GM18870 (cell line): ENCODE data around the gene ITGA1.

Source experiments
- ATAC-seq: cut with Tn5 transposase; IDR thresholded peaks from one replicate; pipeline ENCODE4 v1.9.1; 2021; ENCODE audit warnings: moderate library complexity; ENCODE audit not compliant: unreplicated experiment

ITGA1 gene

GRCh38 chr5:52771343-52772039 is 16.2 kb upstream of the ITGA1 start:
- ATAC-seq = peak; percentile 98

DNA sequence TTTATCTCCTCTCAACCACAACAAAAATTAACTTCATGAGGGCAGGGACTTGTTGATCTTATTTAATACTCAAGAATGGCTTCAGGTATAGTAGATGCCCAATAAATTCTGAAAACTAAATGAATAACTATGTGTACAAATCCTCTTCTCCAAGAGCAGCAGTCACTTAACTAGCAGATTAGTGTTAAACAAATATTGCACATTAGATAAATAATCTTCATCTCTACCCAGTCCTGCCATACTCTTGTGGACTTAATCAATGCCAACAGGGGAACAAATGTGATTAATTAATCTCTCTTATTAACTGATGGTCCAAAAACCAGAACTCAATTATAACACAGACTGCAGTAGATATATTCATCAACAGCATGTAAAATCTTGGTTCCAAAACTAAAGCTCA is 15.0 kb upstream of the ITGA1 start:
- no peak for ATAC-seq

DNA sequence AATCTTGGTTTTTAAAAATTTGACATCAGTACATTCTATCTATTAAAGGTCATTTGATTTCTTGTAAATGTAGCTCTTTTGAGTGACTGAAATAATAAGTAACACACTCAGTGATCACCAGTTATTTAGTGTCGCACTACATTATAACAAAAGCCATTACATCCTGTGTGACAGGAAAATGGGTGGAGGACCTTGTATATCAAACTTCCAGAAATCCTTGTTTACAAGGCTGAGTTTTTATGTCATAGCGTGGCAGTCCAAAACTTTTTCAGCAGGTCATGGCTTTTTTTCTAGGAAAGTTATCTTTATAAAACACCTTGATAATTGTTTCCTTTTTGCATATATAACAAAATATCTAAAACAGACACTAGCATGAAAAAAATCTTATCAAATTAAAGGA is 14.4 kb upstream of the ITGA1 start:
- no peak for ATAC-seq

- no peak for ATAC-seq
Observed at GRCh38 chr5:52774005-52774410, 13.7 kb upstream of the ITGA1 start.

GRCh38 chr5:52776116-52776515 is 11.6 kb upstream of the ITGA1 start:
- no peak for ATAC-seq

GRCh38 chr5:52777186-52777585 is 10.5 kb upstream of the ITGA1 start:
- no peak for ATAC-seq

- no peak for ATAC-seq
Observed at GRCh38 chr5:52778781-52779180, 8.9 kb upstream of the ITGA1 start.

- ATAC-seq = no peak
Observed at GRCh38 chr5:52779213-52779612, 8.5 kb upstream of the ITGA1 start.

- no peak for ATAC-seq
Observed at GRCh38 chr5:52783226-52783959, 4.3 kb upstream of the ITGA1 start.

- ATAC-seq = no peak
Observed at GRCh38 chr5:52784737-52785136, 3.0 kb upstream of the ITGA1 start.

DNA sequence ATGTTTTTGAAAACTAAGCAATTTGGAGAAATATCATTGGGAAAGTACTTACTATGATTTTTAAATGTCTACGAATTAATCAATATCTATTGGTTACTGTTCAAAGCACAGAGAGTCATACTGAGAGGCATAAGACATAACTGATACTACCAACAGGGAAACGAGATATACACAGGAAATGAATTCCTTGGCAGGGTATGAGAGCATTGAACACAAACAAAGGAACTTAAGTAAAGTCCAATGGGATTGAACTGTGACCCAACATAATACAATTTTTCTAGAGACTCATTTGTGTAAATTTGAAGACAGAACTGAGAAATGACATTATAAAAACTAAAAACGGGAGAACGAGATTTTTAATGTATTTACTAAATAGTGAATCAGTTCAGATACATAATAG is 1.3 kb upstream of the ITGA1 start:
- ATAC-seq = no peak

- ATAC-seq = no peak
Observed at GRCh38 chr5:52786949-52787599, 642 bp upstream of the ITGA1 start.

DNA sequence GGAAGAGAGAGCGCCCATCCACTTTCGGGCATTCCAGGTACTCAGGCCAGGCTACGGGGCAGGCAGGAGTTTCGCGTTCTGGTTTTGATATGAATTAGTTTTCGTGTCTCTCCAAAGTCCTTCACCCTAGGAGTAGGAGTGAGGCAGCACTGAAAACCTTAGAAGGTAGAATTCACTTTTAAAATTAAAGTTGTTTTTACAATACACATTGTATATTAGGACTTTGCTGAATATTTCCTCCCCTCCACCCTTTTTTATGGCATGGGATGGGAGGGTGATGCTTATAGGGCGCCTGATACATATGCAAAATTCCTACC is 747 bp downstream of the ITGA1 start:
- no peak for ATAC-seq

- ATAC-seq = no peak
Observed at GRCh38 chr5:52789378-52789777, 1.7 kb downstream of the ITGA1 start.

GRCh38 chr5:52789851-52790250 is 2.1 kb downstream of the ITGA1 start:
- ATAC-seq = no peak

- no peak for ATAC-seq
Observed at GRCh38 chr5:52791366-52791765, 3.6 kb downstream of the ITGA1 start.

GRCh38 chr5:52794519-52794918 is 6.8 kb downstream of the ITGA1 start:
- no peak for ATAC-seq

DNA sequence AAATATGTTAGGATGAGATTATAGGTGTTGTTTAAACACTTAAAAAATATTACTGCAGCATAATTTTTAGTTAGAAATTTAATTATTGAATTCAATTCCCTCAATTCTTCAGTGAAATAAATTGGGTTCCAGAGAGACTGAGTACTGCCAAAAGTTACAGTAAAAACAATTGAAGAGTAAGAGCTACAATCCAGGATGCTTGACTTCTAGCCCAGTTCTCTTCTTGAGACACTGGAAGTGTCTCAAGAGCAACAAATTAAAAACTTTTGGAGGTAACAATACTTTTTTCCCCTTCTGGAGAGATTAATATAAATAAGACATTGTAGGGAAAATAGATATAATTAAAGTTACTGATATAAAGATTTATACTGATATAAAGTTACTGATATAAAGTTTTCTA is 8.3 kb downstream of the ITGA1 start:
- no peak for ATAC-seq

DNA sequence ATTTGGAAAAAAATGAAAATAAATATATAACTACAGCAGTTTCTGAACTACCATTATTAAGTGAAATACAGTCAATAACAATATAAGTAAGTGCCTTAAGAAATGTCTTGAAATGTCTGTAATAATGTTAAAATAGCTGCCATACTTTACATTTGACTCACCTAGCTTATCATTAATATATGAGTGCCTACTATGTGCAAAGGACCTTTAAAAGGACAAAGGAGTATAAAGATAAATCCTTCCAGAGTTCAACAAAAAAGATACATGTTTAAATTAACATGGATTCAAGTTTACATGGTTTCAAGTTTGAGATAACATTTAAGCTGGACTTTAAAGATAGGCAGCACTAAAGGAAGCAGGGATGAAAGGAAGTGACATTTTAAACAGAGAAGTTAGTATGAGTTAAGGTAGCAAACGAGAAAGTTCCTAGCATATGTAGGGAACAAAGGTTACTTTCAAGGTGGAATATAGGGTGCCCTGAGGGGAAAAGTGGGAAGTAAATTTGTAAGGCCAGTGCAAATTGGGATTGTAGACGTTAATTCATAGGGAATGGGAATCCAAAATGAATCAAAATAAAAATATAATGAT is 8.9 kb downstream of the ITGA1 start:
- no peak for ATAC-seq

GRCh38 chr5:52798938-52799337 is 11.2 kb downstream of the ITGA1 start:
- ATAC-seq = no peak

DNA sequence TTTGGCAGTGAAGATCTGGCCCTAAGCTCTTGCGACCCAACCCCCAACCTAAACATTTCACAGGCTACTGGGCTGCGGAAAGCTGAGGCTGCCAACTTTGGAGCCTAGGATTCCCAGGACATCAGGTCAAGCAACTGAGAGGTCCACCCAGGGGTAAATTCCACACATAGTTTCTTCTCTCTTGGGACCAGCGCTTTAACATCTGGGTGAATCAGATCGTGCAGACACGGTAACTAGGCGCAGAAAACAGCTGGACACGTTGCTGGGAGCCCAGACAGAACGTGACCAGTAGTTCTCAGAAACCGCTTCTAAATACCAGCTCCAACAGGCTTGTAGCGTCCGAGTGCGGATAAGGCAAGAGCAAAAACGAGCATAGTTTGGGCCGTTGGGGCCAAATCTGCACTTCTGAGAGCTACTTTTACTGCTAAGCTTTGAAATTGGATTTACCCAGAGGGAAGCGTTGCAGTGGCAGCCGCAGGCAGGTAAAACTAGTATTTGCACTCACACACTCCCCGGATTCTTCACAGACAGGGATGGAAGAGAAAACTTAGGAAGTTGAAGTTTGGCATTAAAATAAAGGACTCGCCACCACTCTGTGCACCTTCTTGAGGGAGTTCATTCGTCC is 11.8 kb downstream of the ITGA1 start:
- ATAC-seq = peak; percentile 20
